ENCODE results near the gene HECW1.

GRCh38 chr7:43244784-43245183 is 132.3 kb downstream of the HECW1 start:
- no peak for TF ChIP-seq EZH2 (IDR thresholded peaks at IDR 0.05)
- no peak for TF ChIP-seq FOXP2 (optimal IDR thresholded peaks at IDR 0.05; ENCODE audit: control extremely low read depth, extremely low read length, insufficient read depth)
- no peak for TF ChIP-seq POLR2AphosphoS5 (IDR thresholded peaks at IDR 0.05; ENCODE audit: borderline replicate concordance, low read depth, low read length)

Data from SK-N-MC (cell line).